Measurements from ENCODE around the gene IL4.

The IL4 gene

GRCh38 chr5:132669966-132670882 lies 3.6 kb upstream of the IL4 start:
- DNase-seq (ENCODE audit: low read depth in 2 of 3, low spot score in 2 of 3): no peak

DNA sequence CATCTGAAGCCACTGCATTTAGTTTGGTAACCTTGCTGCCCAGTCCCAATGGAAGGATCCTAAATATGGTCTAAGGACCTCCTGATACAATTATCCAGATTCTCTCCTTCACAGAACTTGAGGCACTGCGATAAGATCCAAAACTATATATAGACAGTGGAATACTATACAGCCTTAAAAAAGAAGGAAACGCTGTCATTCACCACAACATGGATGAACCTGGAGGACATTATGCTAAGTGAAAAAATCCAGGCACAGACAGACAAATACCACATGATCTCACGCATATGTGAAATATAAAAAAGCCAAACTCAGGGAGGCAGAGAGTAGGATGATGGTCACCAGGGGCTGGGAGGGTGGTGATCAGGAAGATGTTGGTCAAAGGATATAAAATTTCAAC lies 2.8 kb upstream of the IL4 start:
- DNase-seq (ENCODE audit: low read depth in 2 of 3, low spot score in 2 of 3): no peak

DNA sequence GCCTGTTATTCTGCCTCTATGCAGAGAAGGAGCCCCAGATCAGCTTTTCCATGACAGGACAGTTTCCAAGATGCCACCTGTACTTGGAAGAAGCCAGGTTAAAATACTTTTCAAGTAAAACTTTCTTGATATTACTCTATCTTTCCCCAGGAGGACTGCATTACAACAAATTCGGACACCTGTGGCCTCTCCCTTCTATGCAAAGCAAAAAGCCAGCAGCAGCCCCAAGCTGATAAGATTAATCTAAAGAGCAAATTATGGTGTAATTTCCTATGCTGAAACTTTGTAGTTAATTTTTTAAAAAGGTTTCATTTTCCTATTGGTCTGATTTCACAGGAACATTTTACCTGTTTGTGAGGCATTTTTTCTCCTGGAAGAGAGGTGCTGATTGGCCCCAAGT lies 301 bp upstream of the IL4 start:
- DNase-seq (ENCODE audit: low read depth in 2 of 3, low spot score in 2 of 3): no peak

DNA sequence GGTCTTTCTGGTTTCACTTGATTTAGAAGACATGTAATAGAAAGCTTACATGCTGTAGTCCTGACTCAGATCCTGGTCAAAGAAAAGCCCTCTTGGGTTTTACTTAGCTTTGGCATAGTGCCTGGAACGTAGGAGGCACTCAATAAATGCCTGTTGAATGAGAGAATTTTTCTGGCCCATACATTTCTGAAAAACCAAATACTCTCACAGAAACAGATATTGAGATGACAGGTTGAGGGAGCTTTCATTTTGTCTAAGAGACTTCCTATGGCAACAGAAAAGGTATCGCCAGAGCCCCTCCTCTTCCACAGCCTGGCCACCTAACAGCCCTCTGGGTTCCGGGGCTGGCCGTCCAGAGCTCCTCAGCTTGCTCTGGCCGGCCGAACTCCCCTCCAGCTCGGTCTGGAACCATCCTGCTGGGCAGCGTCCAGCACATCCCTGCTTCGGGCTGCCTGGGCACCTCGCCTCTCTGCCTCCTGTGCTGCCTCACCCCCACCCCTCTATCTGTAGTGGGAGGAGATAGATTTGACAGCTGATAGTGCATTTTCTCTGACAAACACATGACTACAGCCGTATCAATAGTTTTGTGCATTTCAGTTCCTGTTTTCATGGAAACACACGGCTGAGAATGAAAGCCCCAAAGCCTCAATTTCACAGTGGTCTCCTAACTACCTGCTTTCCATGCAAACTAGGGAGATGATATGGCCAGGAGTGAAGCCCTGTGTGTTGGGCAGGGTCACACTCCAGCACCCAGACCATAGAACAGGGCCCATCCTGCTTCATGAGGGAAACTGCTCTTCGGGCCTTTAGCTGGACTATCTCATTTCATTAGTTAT lies 1.1 kb downstream of the IL4 start:
- DNase-seq (ENCODE audit: low read depth in 2 of 3, low spot score in 2 of 3): no peak

DNA sequence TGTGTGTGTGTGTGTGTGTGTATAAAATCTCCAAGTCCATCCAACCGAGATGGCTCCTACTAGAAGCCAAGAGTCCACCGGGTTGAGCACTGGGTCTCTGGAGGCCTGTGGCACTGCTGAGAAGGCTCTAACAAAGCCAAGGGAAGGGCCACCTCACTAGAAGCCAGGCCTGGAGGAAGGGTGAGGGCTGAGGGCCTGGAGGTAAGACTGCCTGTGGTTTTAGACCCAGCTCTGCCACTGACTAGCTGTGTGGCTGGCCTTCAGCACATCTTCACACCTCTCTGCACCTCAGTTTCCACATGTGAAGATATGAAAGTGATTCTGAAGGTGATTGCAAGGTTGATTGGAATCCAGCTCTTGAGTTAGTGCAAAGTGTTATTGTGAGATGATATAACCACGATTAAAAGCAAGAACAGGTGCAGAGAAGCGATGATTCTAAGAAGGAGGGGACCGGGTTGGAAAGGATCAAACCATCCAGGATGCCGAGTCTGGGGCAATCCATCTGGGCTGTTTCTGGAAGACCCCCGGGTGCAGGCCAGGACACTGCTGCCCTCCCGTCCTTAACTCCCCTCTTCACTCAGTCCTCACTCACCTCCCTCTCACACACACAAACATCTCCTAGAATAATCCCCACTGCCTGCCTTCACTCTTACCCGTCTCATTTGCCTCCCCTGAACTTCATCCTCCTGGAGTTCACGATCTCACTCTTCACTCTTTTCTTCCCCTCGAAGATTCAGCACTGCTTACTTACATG lies 2.3 kb downstream of the IL4 start:
- DNase-seq (ENCODE audit: low read depth in 2 of 3, low spot score in 2 of 3): no peak

DNA sequence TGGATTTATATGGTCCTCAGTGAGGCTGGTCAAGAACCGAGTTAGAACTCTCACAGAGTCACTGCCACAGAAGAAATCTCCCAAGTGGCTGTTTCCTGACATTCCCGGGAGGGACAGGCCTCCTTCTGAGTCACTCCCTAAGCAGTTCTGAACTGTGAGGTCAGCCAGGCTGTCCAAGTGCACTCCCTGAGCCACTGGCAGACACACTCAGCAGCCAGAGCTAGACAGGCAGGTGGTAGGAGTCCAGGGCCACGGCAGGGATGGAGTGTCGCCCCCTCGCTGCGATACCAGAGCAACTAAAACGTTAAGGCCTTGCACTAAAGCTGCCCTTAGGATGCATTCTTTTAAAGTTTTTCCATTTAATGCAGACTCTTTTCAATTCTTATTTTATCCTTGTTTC lies 3.4 kb downstream of the IL4 start:
- no peak for DNase-seq (ENCODE audit: low read depth in 2 of 3, low spot score in 2 of 3)

GRCh38 chr5:132677682-132678400 lies 4.1 kb downstream of the IL4 start:
- DNase-seq (ENCODE audit: low read depth in 2 of 3, low spot score in 2 of 3): no peak

GRCh38 chr5:132678735-132679134 lies 4.9 kb downstream of the IL4 start:
- no peak for DNase-seq (ENCODE audit: low read depth in 2 of 3, low spot score in 2 of 3)

DNA sequence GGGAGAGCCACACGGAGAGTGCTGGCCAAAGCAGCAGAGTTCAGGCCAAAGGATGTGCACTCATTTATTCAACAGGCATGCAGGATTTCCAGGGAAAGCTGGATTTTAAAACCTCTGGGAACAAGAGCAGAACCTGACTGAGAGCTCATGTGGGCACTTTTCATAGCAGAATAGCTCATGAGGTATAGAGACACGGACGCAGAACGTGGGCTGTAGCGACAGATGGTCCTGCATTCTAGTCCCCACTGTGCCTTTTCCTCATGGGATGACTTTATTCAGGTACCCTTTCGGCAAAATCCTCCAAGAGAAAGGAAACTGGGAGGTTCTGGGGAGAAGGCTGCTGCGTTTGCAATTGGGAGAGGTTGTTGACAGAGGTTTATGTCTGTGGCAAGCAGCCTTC lies 5.4 kb downstream of the IL4 start:
- DNase-seq (ENCODE audit: low read depth in 2 of 3, low spot score in 2 of 3): no peak

- no peak for DNase-seq (ENCODE audit: low read depth in 2 of 3, low spot score in 2 of 3)
Observed at GRCh38 chr5:132679717-132680380, 6.1 kb downstream of the IL4 start.

- DNase-seq (ENCODE audit: low read depth in 2 of 3, low spot score in 2 of 3): no peak
Observed at GRCh38 chr5:132680780-132681475, 7.1 kb downstream of the IL4 start.

GRCh38 chr5:132681476-132681831 lies 7.7 kb downstream of the IL4 start:
- no peak for DNase-seq (ENCODE audit: low read depth in 2 of 3, low spot score in 2 of 3)

- DNase-seq (ENCODE audit: low read depth in 2 of 3, low spot score in 2 of 3): no peak
Observed at GRCh38 chr5:132681983-132682382, 8.2 kb downstream of the IL4 start.

DNA sequence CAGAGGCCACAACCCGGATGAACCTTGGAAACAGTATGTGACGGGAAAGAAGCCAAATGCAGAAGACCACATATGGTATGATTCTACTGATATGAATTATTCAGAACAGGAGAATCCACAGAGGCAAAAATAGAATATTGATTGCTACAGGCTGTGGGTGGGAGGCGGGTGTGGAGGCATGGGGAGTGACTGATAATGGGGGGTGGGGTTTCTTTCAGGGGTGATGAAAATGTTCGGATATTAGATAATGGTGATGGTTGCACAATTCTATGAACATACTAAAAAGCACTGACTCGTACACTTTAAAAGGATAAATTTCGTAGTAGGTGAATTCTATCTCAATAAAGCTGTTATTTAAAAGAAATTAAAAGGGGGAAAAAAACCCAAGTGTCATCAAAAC lies 10.7 kb downstream of the IL4 start:
- DNase-seq (ENCODE audit: low read depth in 2 of 3, low spot score in 2 of 3): no peak

- DNase-seq (ENCODE audit: low read depth in 2 of 3, low spot score in 2 of 3): no peak
Observed at GRCh38 chr5:132684922-132685720, 11.3 kb downstream of the IL4 start.

DNA sequence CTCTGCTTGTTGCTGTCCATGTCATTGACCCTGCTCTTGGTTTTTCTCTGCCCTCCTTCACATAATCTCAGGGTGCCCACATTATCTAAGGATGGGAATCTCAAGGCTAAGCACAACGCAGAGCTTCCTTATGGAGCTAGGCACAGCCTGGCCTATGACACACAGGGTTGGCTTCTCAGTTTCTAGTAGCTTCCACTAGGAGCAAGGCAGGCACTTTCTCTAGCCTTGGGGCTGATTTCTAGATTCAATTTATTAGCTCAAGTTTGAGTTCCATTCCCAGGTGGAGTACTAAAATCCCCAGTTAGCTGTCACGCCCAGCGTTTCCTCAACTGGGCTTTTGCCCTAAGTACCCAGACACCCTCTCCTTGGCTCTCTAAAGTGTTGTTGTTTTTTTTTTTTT lies 12.4 kb downstream of the IL4 start:
- DNase-seq (ENCODE audit: low read depth in 2 of 3, low spot score in 2 of 3): no peak

- DNase-seq (ENCODE audit: low read depth in 2 of 3, low spot score in 2 of 3): no peak
Observed at GRCh38 chr5:132687995-132688394, 14.2 kb downstream of the IL4 start.

DNA sequence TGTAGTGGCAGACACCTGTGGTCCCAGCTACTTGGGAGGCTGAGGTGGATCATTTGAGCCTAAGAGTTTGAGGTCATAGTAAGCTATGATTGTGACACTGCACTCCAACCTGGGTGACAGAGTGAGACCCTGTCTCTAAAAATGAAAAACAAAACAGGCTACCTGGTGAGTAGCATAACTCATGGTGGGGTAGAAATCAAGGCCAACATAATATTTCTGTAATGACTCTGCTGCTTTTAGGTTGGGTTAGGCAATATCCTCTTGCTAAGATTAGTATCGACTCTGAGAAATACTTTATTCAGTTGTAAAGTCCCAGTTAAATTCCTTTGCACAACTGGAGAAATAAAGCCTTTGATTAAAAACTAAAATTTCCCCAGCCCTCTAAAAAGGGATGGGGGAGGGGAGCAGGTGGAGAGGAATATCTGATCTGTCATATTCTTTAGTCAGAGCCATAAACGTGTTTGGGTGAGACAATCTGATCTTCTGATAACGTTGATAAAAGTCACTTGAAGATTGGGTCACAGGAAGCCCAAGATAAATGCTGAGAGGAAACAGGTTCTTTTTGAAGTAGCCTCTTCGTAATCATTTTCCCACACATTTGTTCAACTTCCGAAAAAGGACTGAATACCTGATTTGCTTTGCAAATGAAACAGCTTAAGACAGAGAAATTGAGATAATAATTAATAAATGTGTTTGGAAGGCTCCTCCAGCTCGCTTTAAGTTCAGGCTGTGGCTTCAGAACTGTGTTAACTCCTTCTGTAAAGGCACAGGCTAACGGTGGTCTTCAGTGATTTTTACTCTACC lies 14.9 kb downstream of the IL4 start:
- no peak for DNase-seq (ENCODE audit: low read depth in 2 of 3, low spot score in 2 of 3)

Data from activated CD8-positive, alpha-beta memory T cell treated with anti-CD3 and anti-CD28 coated beads for 48 hours (primary cell).